RWPE2 (cell line): ENCODE results near the gene P2RX5.

ENCODE experiments used
- ATAC-seq: fragments of 200-7000 bp; cut with Tn5 transposase; 3 replicates; pipeline ENCODE4 v1.9.1; 2021; ENCODE audit warnings: low read depth
- DNase-seq: peaks from one replicate; pipeline ENCODE4 v3.0.0-alpha.2; 2020; ENCODE audit warnings: low spot score
- H3K27ac ChIP-seq: fragments of 450-650 bp; 2 replicates; pipeline ENCODE4 v1.5.1; 2017; ENCODE audit warnings: mild to moderate bottlenecking; ENCODE audit not compliant: poor library complexity, severe bottlenecking
- H3K27me3 ChIP-seq: fragments of 250-450 bp; sonication (Bioruptor Pico); 2 replicates; pipeline ENCODE4 v1.5.1; 2021; ENCODE audit warnings: mild to moderate bottlenecking, moderate library complexity; ENCODE audit not compliant: insufficient read depth, poor library complexity, severe bottlenecking
- H3K36me3 ChIP-seq: fragments of 250-450 bp; sonication (Bioruptor Pico); 2 replicates; pipeline ENCODE4 v1.5.1; 2020; ENCODE audit warnings: low read depth, mild to moderate bottlenecking, moderate library complexity
- H3K4me1 ChIP-seq: fragments of 250-450 bp; sonication (Bioruptor Pico); 2 replicates; pipeline ENCODE4 v1.5.1; 2021; ENCODE audit warnings: mild to moderate bottlenecking, moderate library complexity; ENCODE audit not compliant: insufficient read depth, poor library complexity, severe bottlenecking
- H3K4me3 ChIP-seq: fragments of 250-450 bp; sonication (Bioruptor Pico); 2 replicates; pipeline ENCODE4 v1.5.1; 2021; ENCODE audit warnings: mild to moderate bottlenecking, moderate library complexity; ENCODE audit not compliant: severe bottlenecking
- H3K9me3 ChIP-seq: fragments of 250-450 bp; sonication (Bioruptor Pico); 2 replicates; pipeline ENCODE4 v1.5.1; 2021; ENCODE audit warnings: mild to moderate bottlenecking, moderate library complexity; ENCODE audit not compliant: severe bottlenecking
- CTCF ChIP-seq: fragments of 450-650 bp; IDR thresholded peaks from one replicate; pipeline ENCODE4 v1.5.1; 2017; ENCODE audit warnings: mild to moderate bottlenecking, moderate library complexity; ENCODE audit not compliant: poor library complexity, severe bottlenecking

The P2RX5 gene

GRCh38 chr17:3699951-3700350 lies 4.0 kb upstream of the P2RX5 start:
- H3K4me1 ChIP-seq, result no peaks in the 10 kb centered on the region
- no peak for TF ChIP-seq CTCF

GRCh38 chr17:3698139-3698538 lies 2.2 kb upstream of the P2RX5 start:
- Histone ChIP-seq H3K27ac (no peak overlapping the region), H3K27me3 (no peaks in the 10 kb centered on the region), H3K4me3 (no peak overlapping the region), H3K4me1 (no peaks in the 10 kb centered on the region), H3K9me3 (peaks cover 4% of the 10 kb centered on the region), H3K36me3 (no peaks in the 10 kb centered on the region)
- ATAC-seq (no peak), DNase-seq (no peak)
- no peak for TF ChIP-seq CTCF

More at GRCh38 chr17:3699951-3700350, 4.0 kb upstream of the P2RX5 start:
- Histone ChIP-seq H3K4me3 (no peak overlapping the region), H3K9me3 (peaks cover 4% of the 10 kb centered on the region), H3K27me3 (no peaks in the 10 kb centered on the region), H3K36me3 (no peaks in the 10 kb centered on the region), H3K27ac (no peak overlapping the region)
- no peak for ATAC-seq
- DNase-seq, result no peak

GRCh38 chr17:3697103-3697476 lies 1.1 kb upstream of the P2RX5 start:
- H3K4me1 ChIP-seq, result no peaks in the 10 kb centered on the region
- no peak for TF ChIP-seq CTCF
- ATAC-seq, result no peak
- H3K9me3 ChIP-seq, result peaks cover 4% of the 10 kb centered on the region
- no peak overlapping the region for H3K4me3 ChIP-seq
- H3K36me3 ChIP-seq, result no peaks in the 10 kb centered on the region
- no peak for DNase-seq
- H3K27me3 ChIP-seq, result no peaks in the 10 kb centered on the region
- no peak overlapping the region for H3K27ac ChIP-seq

GRCh38 chr17:3695129-3695722 lies 729 bp downstream of the P2RX5 start:
- no peak overlapping the region for H3K27ac ChIP-seq
- DNase-seq (no peak), ATAC-seq (peak; percentile 50)
- H3K36me3 ChIP-seq, result no peaks in the 10 kb centered on the region
- peak overlapping the region; percentile 34 for H3K4me3 ChIP-seq
- peaks cover 4% of the 10 kb centered on the region for H3K9me3 ChIP-seq
- TF ChIP-seq CTCF, result no peak
- H3K4me1 ChIP-seq, result no peaks in the 10 kb centered on the region
- no peaks in the 10 kb centered on the region for H3K27me3 ChIP-seq

GRCh38 chr17:3693829-3694231 lies 2.1 kb downstream of the P2RX5 start:
- Histone ChIP-seq H3K27ac (no peak overlapping the region), H3K27me3 (no peaks in the 10 kb centered on the region), H3K4me1 (no peaks in the 10 kb centered on the region), H3K4me3 (no peak overlapping the region), H3K36me3 (no peaks in the 10 kb centered on the region), H3K9me3 (peaks cover 4% of the 10 kb centered on the region)
- TF ChIP-seq CTCF, result no peak
- no peak for DNase-seq
- no peak for ATAC-seq
